Transverse colon (tissue), 4 donors: ENCODE data around the gene LCE7A. TPM values are rescaled to one million over a fixed set of nuclear protein-coding genes. Genes with fewer than 3 reads are reported as not detected.

Experiments used
- DNase-seq: peaks from one replicate; pipeline ENCODE4 v3.0.0-alpha.2; 2019
- H3K27ac ChIP-seq, 4 donors: fragments of 200-600 bp; sonication (generic); 2 replicates each; pipeline ENCODE4 v1.5.1; 2016 to 2018; ENCODE audit warnings: inconsistent platforms in 4 of 4
- H3K27me3 ChIP-seq: fragments of 200-600 bp; sonication (generic); 2 replicates; pipeline ENCODE4 v1.5.1; 2017; ENCODE audit warnings: inconsistent platforms
- H3K36me3 ChIP-seq, 4 donors: fragments of 200-600 bp; sonication (generic); 2 replicates each; pipeline ENCODE4 v1.5.1; 2017 to 2019; ENCODE audit warnings: inconsistent platforms in 4 of 4
- H3K4me1 ChIP-seq, 4 donors: fragments of 200-600 bp; sonication (generic); 2 replicates each; pipeline ENCODE4 v1.5.1; 2017 to 2020; ENCODE audit warnings: inconsistent platforms in 4 of 4
- H3K4me3 ChIP-seq, 4 donors: fragments of 200-600 bp; sonication (generic); 1 replicate in 1 of 4; 2 replicates in 3 of 4; pipeline versions ENCODE4 v1.5.1 to v1.6.1; 2017 to 2019; ENCODE audit warnings: inconsistent platforms in 4 of 4
- H3K9me3 ChIP-seq, 2 donors: fragments of 200-600 bp; sonication (generic); 2 replicates each; pipeline ENCODE4 v1.5.1; 2017 to 2019; ENCODE audit warnings: inconsistent platforms in 2 of 2
- EP300 ChIP-seq: sonication (generic); formaldehyde crosslinking; IDR thresholded peaks from one replicate; pipeline ENCODE4 v1.6.1; 2017; ENCODE audit warnings: antibody characterized with exemption, low read depth
- POLR2A ChIP-seq: fragments of 450-650 bp; IDR thresholded peaks from one replicate; pipeline ENCODE4 v1.6.1; 2016; ENCODE audit warnings: antibody characterized with exemption, mild to moderate bottlenecking, moderate library complexity
- POLR2AphosphoS5 ChIP-seq, 3 donors: sonication (generic); formaldehyde crosslinking; IDR thresholded peaks; one replicate each; pipeline ENCODE4 v1.6.1; 2016; ENCODE audit warnings: antibody characterized with exemption in 3 of 3
- WGBS, 2 donors: methylation state at CpG; one replicate each; pipeline ENCODE4 v1.1.5; 2018; ENCODE audit warnings: low coverage in 1 of 2; 5-methylcytosine and 5-hydroxymethylcytosine counted together
- in situ Hi-C, 4 donors: fragments of 200-750 bp; cut with MboI; loops; one replicate each; pipeline versions ENCODE4 v1.15.0 to v1.15.1; 2017; ENCODE audit warnings: low sequenced_read_pairs in 3 of 4, low pct_ligation_motif_present in 1 of 4, low pct_unique_long_range_greater_than_20kb in 1 of 4
- intact Hi-C: fragments of 100-400 bp; cut with DNase I; formaldehyde crosslinking; loops from one replicate; pipeline ENCODE4 v1.15.1; 2023; ENCODE audit warnings: low total_unique reads
- total RNA-seq, 4 donors: library from RNA; depleted of rRNA; stranded (reverse); fragments of >200 nt; gene quantifications; one replicate each; pipeline ENCODE4 v1.1.0, GENCODE V29; 2016
- TF ChIP-seq, protein P1 (sequence below), 5 experiments: fragments of 200-600 bp in 3 of 5; fragments of 450-650 bp in 2 of 5; sonication (generic) in 3 of 5; IDR thresholded peaks; 1 replicate in 2 of 5; 2 replicates in 3 of 5; pipeline ENCODE4 v1.5.1; 2016 to 2017; ENCODE audit warnings: antibody characterized with exemption in 5 of 5, inconsistent platforms in 3 of 5, mild to moderate bottlenecking in 2 of 5, moderate library complexity in 1 of 5

The LCE7A gene
- total RNA-seq, 4 donors from 2014 or later: not detected

DNA sequence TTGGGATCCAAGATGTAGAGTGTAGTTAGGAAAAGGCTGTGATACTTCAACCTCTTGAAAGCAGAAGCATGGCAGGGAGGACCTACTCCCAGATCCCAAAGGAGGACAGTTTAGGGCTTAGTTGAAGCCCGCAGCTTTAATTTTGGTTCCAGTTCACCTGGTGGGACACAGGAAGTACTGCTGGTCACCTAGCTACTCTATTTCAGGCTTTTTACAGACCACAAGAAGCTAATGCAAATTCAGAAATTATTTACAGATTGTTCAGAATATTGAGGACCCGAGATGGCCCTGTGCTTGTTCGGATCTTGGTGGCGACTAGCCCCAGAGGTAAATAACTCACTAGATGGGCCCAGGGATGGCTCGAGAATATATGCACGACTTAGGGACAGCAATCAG is 11.9 kb downstream of the LCE7A start:
- 84% methylated on average over 6 of the region's 6 CpGs; no CpG with 5 or more reads in 1 of the 2 donors for WGBS, 2 donors
- DNase-seq: no peak
- no peaks in the 10 kb centered on the region for H3K27me3 ChIP-seq
- no peaks in the 10 kb centered on the region for H3K36me3 ChIP-seq
- H3K9me3 ChIP-seq: no peaks in the 10 kb centered on the region
- H3K27ac ChIP-seq: no peak overlapping the region
- TF ChIP-seq, protein P1, sequence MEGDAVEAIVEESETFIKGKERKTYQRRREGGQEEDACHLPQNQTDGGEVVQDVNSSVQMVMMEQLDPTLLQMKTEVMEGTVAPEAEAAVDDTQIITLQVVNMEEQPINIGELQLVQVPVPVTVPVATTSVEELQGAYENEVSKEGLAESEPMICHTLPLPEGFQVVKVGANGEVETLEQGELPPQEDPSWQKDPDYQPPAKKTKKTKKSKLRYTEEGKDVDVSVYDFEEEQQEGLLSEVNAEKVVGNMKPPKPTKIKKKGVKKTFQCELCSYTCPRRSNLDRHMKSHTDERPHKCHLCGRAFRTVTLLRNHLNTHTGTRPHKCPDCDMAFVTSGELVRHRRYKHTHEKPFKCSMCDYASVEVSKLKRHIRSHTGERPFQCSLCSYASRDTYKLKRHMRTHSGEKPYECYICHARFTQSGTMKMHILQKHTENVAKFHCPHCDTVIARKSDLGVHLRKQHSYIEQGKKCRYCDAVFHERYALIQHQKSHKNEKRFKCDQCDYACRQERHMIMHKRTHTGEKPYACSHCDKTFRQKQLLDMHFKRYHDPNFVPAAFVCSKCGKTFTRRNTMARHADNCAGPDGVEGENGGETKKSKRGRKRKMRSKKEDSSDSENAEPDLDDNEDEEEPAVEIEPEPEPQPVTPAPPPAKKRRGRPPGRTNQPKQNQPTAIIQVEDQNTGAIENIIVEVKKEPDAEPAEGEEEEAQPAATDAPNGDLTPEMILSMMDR (IDR thresholded peaks at IDR 0.05): no peak
- no peak for TF ChIP-seq POLR2A
- TF ChIP-seq EP300: no peak
- no peak for TF ChIP-seq POLR2AphosphoS5 (IDR thresholded peaks at IDR 0.05)
- H3K4me3 ChIP-seq: no peak overlapping the region
- H3K4me1 ChIP-seq: no peaks in the 10 kb centered on the region
- intact Hi-C loops (no loop called here), in situ Hi-C loops (loop anchor here in 1 of 4 donors (25.0 kb wide), 1 partner anchor 341 kb away; the partner anchor contains the start of genes LELP1 and PRR9)

DNA sequence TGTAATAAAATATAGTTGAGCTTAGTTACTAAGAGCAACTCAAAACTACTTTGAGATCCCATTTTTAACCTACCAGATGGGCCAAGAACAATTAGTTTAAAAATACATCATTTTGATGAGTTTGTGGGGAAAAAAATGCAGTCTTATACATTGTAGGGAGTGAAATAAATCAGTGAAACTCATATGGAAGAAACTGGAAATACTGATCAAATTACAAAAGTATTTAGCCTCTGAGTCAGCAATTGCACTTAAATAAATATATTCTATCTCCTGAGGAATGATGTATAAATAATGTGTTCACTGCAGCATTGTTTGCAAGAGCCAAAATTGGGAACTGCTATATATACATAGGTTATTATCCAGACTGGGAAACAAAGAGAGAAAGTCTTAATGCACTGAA is 13.7 kb downstream of the LCE7A start:
- Histone ChIP-seq H3K4me3 (no peak overlapping the region), H3K27me3 (no peaks in the 10 kb centered on the region), H3K27ac (no peak overlapping the region), H3K36me3 (no peaks in the 10 kb centered on the region), H3K9me3 (no peaks in the 10 kb centered on the region), H3K4me1 (no peaks in the 10 kb centered on the region)
- in situ Hi-C loops (loop anchor here in 1 of 4 donors (25.0 kb wide), 1 partner anchor 339 kb away; the partner anchor contains the start of genes LELP1 and PRR9), intact Hi-C loops (no loop called here)
- DNase-seq: no peak
- TF ChIP-seq, protein P1 (IDR thresholded peaks at IDR 0.05): no peak
- TF ChIP-seq POLR2AphosphoS5 (IDR thresholded peaks at IDR 0.05): no peak

DNA sequence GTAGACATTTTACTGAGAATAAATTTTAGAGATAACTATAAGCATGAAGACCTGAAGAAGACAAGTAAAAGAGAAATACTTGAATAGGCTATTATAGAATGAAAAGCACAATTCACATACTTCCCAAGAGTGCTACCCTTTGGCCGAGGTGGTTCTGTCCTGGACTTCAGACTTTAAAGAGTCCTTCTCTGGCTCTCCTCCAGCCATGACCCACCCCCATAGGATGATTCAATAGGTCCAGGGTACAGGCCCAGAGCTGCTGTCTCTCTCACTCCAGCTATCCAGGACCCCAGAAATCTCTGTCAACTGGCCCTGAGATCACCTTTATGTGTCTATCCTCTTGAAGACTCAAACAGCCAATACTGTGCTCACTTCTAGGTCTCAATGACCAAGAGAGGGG is 17.0 kb downstream of the LCE7A start:
- TF ChIP-seq POLR2AphosphoS5 (IDR thresholded peaks at IDR 0.05) (no peak), POLR2A (no peak), EP300 (no peak)
- TF ChIP-seq, protein P1 (IDR thresholded peaks at IDR 0.05): no peak
- no peak for DNase-seq
- H3K4me3 ChIP-seq: no peak overlapping the region
- H3K36me3 ChIP-seq: no peaks in the 10 kb centered on the region
- H3K4me1 ChIP-seq: no peaks in the 10 kb centered on the region
- intact Hi-C loops: no loop called here
- H3K27me3 ChIP-seq: no peaks in the 10 kb centered on the region
- H3K27ac ChIP-seq: no peak overlapping the region
- in situ Hi-C loops: no loop called here
- H3K9me3 ChIP-seq: no peaks in the 10 kb centered on the region
- 58% methylated on average over 1 of the region's 1 CpG; no CpG with 5 or more reads in 1 of the 2 donors for WGBS, 2 donors

DNA sequence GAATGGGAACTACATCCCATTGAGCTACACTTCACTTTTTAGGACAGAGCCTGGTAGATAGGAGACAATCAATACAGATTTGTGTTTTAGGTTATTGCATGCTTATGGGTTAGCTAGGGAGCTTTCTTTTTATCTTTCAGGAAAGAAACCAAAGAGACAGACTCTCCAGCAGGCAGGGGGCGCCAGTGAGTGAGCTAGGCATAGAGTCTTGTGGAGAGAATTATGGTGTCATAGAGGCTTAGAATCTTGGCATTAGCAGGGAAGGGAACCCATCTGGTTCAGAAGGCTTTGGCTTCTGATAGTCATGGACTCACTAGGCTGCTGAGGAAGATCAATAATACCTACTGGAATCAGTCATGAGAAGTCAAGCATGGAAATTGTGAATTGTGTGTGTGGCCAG is 18.2 kb downstream of the LCE7A start, which contains the start of gene SMCP:
Gene SMCP (plus strand): TSS at position 281 of the 400 bp plus-strand sequence. CDS start 6,101 bp downstream, outside the sequence.
- intact Hi-C loops: no loop called here
- Histone ChIP-seq H3K9me3 (no peaks in the 10 kb centered on the region), H3K27ac (no peak within 1 kb of the TSS), H3K4me1 (no peaks in the 10 kb centered on the region), H3K27me3 (no peaks in the 10 kb centered on the region), H3K4me3 (no peak within 1 kb of the TSS), H3K36me3 (no peaks in the 10 kb centered on the region)
- 8% methylated on average over 1 of the region's 1 CpG; no CpG with 5 or more reads in 1 of the 2 donors for WGBS, 2 donors
- TF ChIP-seq, protein P1 (IDR thresholded peaks at IDR 0.05): no peak
- TF ChIP-seq EP300 (no peak), POLR2AphosphoS5 (IDR thresholded peaks at IDR 0.05) (no peak), POLR2A (no peak)
- no peak for DNase-seq
- in situ Hi-C loops: no loop called here
